Mononuclear cell (primary cell): ENCODE measurements around the gene HIVEP2. TPM values are rescaled to one million over a fixed set of nuclear protein-coding genes. Genes with fewer than 3 reads are reported as not detected.
A peak's percentile ranks its signal among the peaks of the same experiment; 100 is the strongest.

ENCODE experiments used
- H3K27me3 ChIP-seq: 2 replicates; pipeline ENCODE4 v1.6.0; 2011; ENCODE audit warnings: low read length, control low read depth; ENCODE audit not compliant: insufficient read depth
- H3K4me1 ChIP-seq: 2 replicates; pipeline ENCODE4 v1.5.1; 2011; ENCODE audit warnings: mild to moderate bottlenecking, low read length, control low read depth; ENCODE audit not compliant: insufficient read depth
- H3K4me3 ChIP-seq: 2 replicates; pipeline ENCODE4 v1.5.1; 2011; ENCODE audit warnings: mild to moderate bottlenecking, low read length, moderate library complexity
- H3K9me3 ChIP-seq: 2 replicates; pipeline ENCODE4 v1.5.1; 2011; ENCODE audit warnings: low read depth, mild to moderate bottlenecking, control low read depth, low read length
- total RNA-seq: library from RNA; depleted of rRNA; stranded (reverse); fragments of >200 nt; gene quantifications from one replicate; pipeline ENCODE4 v1.2.3, GENCODE V29; 2012

The HIVEP2 gene
- total RNA-seq, 1 donor: 32.0 TPM

GRCh38 chr6:142857233-142857761 lies 87.7 kb downstream of the HIVEP2 start:
- no peaks in the 10 kb centered on the region for H3K9me3 ChIP-seq
- peaks cover 63% of the 10 kb centered on the region for H3K4me1 ChIP-seq
- no peaks in the 10 kb centered on the region for H3K27me3 ChIP-seq
- peak overlapping the region; percentile 15 for H3K4me3 ChIP-seq

GRCh38 chr6:142856624-142857232 lies 88.2 kb downstream of the HIVEP2 start:
- Histone ChIP-seq H3K27me3 (no peaks in the 10 kb centered on the region), H3K4me3 (peak overlapping the region; percentile 15), H3K9me3 (no peaks in the 10 kb centered on the region), H3K4me1 (peaks cover 63% of the 10 kb centered on the region)

GRCh38 chr6:142855893-142856623 lies 88.9 kb downstream of the HIVEP2 start:
- Histone ChIP-seq H3K27me3 (no peaks in the 10 kb centered on the region), H3K4me1 (peaks cover 65% of the 10 kb centered on the region), H3K4me3 (no peak overlapping the region), H3K9me3 (no peaks in the 10 kb centered on the region)

GRCh38 chr6:142854589-142855488 lies 90.1 kb downstream of the HIVEP2 start:
- Histone ChIP-seq H3K4me1 (peaks cover 67% of the 10 kb centered on the region), H3K27me3 (no peaks in the 10 kb centered on the region), H3K4me3 (no peak overlapping the region), H3K9me3 (no peaks in the 10 kb centered on the region)

GRCh38 chr6:142853244-142854180 lies 91.5 kb downstream of the HIVEP2 start:
- Histone ChIP-seq H3K4me3 (no peak overlapping the region), H3K27me3 (no peaks in the 10 kb centered on the region), H3K9me3 (no peaks in the 10 kb centered on the region), H3K4me1 (peaks cover 66% of the 10 kb centered on the region)

GRCh38 chr6:142851601-142852000 lies 93.4 kb downstream of the HIVEP2 start:
- H3K4me1 ChIP-seq: peaks cover 60% of the 10 kb centered on the region
- no peak overlapping the region for H3K4me3 ChIP-seq
- H3K9me3 ChIP-seq: no peaks in the 10 kb centered on the region
- no peaks in the 10 kb centered on the region for H3K27me3 ChIP-seq

- no peak overlapping the region for H3K4me3 ChIP-seq
- H3K27me3 ChIP-seq: no peaks in the 10 kb centered on the region
- H3K9me3 ChIP-seq: no peaks in the 10 kb centered on the region
- peaks cover 60% of the 10 kb centered on the region for H3K4me1 ChIP-seq
Observed at GRCh38 chr6:142850679-142851423, 94.1 kb downstream of the HIVEP2 start.

GRCh38 chr6:142848976-142849375 lies 96.0 kb downstream of the HIVEP2 start:
- Histone ChIP-seq H3K27me3 (no peaks in the 10 kb centered on the region), H3K4me3 (no peak overlapping the region), H3K4me1 (peaks cover 55% of the 10 kb centered on the region), H3K9me3 (no peaks in the 10 kb centered on the region)

- Histone ChIP-seq H3K9me3 (no peaks in the 10 kb centered on the region), H3K4me1 (peaks cover 54% of the 10 kb centered on the region), H3K4me3 (no peak overlapping the region), H3K27me3 (no peaks in the 10 kb centered on the region)
Observed at GRCh38 chr6:142848156-142848555, 96.8 kb downstream of the HIVEP2 start.

- peaks cover 55% of the 10 kb centered on the region for H3K4me1 ChIP-seq
- no peaks in the 10 kb centered on the region for H3K27me3 ChIP-seq
- no peak overlapping the region for H3K4me3 ChIP-seq
- no peaks in the 10 kb centered on the region for H3K9me3 ChIP-seq
Observed at GRCh38 chr6:142846883-142847287, 98.1 kb downstream of the HIVEP2 start.

- no peak overlapping the region for H3K4me3 ChIP-seq
Observed at GRCh38 chr6:142846459-142846831, 98.5 kb downstream of the HIVEP2 start.

GRCh38 chr6:142845624-142846458 lies 99.1 kb downstream of the HIVEP2 start:
- Histone ChIP-seq H3K4me1 (peaks cover 51% of the 10 kb centered on the region), H3K27me3 (no peaks in the 10 kb centered on the region), H3K4me3 (no peak overlapping the region), H3K9me3 (no peaks in the 10 kb centered on the region)

More at GRCh38 chr6:142846459-142846831, 98.5 kb downstream of the HIVEP2 start:
- no peaks in the 10 kb centered on the region for H3K9me3 ChIP-seq
- H3K4me1 ChIP-seq: peaks cover 55% of the 10 kb centered on the region
- H3K27me3 ChIP-seq: no peaks in the 10 kb centered on the region

- Histone ChIP-seq H3K9me3 (no peaks in the 10 kb centered on the region), H3K27me3 (no peaks in the 10 kb centered on the region), H3K4me3 (no peak overlapping the region), H3K4me1 (peaks cover 51% of the 10 kb centered on the region)
Observed at GRCh38 chr6:142845143-142845571, 99.8 kb downstream of the HIVEP2 start.
